Neuronal stem cell (in vitro differentiated cells): ENCODE data around the gene SIL1.

Experiments used
- DNase-seq: peaks from one replicate; pipeline ENCODE4 v3.0.0-alpha.2; 2013; ENCODE audit warnings: low spot score
- H2AFZ ChIP-seq: one replicate; pipeline ENCODE4 v1.6.1; 2013; ENCODE audit warnings: mild to moderate bottlenecking, low read length, inconsistent platforms
- H2AK5ac ChIP-seq: 2 replicates; pipeline ENCODE4 v1.6.1; 2013; ENCODE audit warnings: low read depth, mild to moderate bottlenecking, inconsistent platforms, low read length, moderate library complexity, mixed read lengths
- H2BK120ac ChIP-seq: 2 replicates; pipeline ENCODE4 v1.6.1; 2013; ENCODE audit warnings: low read depth, mild to moderate bottlenecking, inconsistent platforms, low read length, moderate library complexity, mixed read lengths
- H2BK12ac ChIP-seq: one replicate; pipeline ENCODE4 v1.6.1; 2013; ENCODE audit warnings: low read length, inconsistent platforms
- H2BK15ac ChIP-seq: 2 replicates; pipeline ENCODE4 v1.6.1; 2013; ENCODE audit warnings: mild to moderate bottlenecking, low read length, inconsistent platforms, mixed read lengths
- H2BK5ac ChIP-seq: one replicate; pipeline ENCODE4 v1.6.1; 2013; ENCODE audit warnings: inconsistent platforms, mild to moderate bottlenecking, low read length, moderate library complexity
- H3K14ac ChIP-seq: one replicate; pipeline ENCODE4 v1.6.1; 2013; ENCODE audit warnings: low read length, inconsistent platforms
- H3K18ac ChIP-seq: 2 replicates; pipeline ENCODE4 v1.6.1; 2013; ENCODE audit warnings: low read length, inconsistent platforms
- H3K23ac ChIP-seq: 2 replicates; pipeline ENCODE4 v1.6.1; 2013; ENCODE audit warnings: low read depth, mild to moderate bottlenecking, mixed read lengths, low read length, inconsistent platforms; ENCODE audit not compliant: poor library complexity
- H3K27ac ChIP-seq: replicated peaks from 3 replicates; pipeline ENCODE4 v1.5.1; 2013; ENCODE audit warnings: low read length, inconsistent platforms
- H3K27me3 ChIP-seq, 3 experiments: 2 replicates each; pipeline ENCODE4 v1.6.1; 2013; ENCODE audit warnings: low read length in 3 of 3, mild to moderate bottlenecking in 2 of 3, inconsistent platforms in 1 of 3, low read depth in 1 of 3, mixed read lengths in 1 of 3, moderate library complexity in 1 of 3; ENCODE audit not compliant: control insufficient read depth in 3 of 3, insufficient read depth in 3 of 3
- H3K36me3 ChIP-seq, 2 donors: replicated peaks in 1 of 2; 2 replicates each; pipeline ENCODE4 v1.6.1; 2013; ENCODE audit warnings: low read length in 2 of 2; ENCODE audit not compliant: control insufficient read depth in 2 of 2, insufficient read depth in 2 of 2
- H3K4ac ChIP-seq: 2 replicates; pipeline ENCODE4 v1.6.1; 2013; ENCODE audit warnings: inconsistent platforms, mild to moderate bottlenecking, low read length, moderate library complexity
- H3K4me1 ChIP-seq, 2 donors: 1 replicate in 1 of 2; 2 replicates in 1 of 2; pipeline ENCODE4 v1.6.1; 2013; ENCODE audit warnings: low read length in 2 of 2, low read depth in 1 of 2; ENCODE audit not compliant: control insufficient read depth in 2 of 2, insufficient read depth in 1 of 2
- H3K4me2 ChIP-seq: one replicate; pipeline ENCODE4 v1.6.1; 2013; ENCODE audit warnings: mild to moderate bottlenecking, low read length, inconsistent platforms; ENCODE audit not compliant: insufficient read depth, poor library complexity, severe bottlenecking
- H3K4me3 ChIP-seq, 2 donors: 2 replicates each; pipeline ENCODE4 v1.5.1; 2013; ENCODE audit warnings: low read length in 2 of 2, mild to moderate bottlenecking in 2 of 2, inconsistent platforms in 1 of 2, moderate library complexity in 1 of 2
- H3K79me1 ChIP-seq: one replicate; pipeline ENCODE4 v1.6.1; 2013; ENCODE audit warnings: low read depth, mild to moderate bottlenecking, inconsistent platforms, low read length, moderate library complexity
- H3K9ac ChIP-seq: one replicate; pipeline ENCODE4 v1.6.1; 2013; ENCODE audit warnings: mild to moderate bottlenecking, low read depth, low read length, inconsistent platforms; ENCODE audit not compliant: poor library complexity
- H3K9me3 ChIP-seq, 2 donors: replicated peaks in 1 of 2; 2 replicates each; pipeline versions ENCODE3 to v1.6.1; 2013; ENCODE audit warnings: low read length in 2 of 2, mild to moderate bottlenecking in 2 of 2, inconsistent platforms in 1 of 2, low read depth in 1 of 2, mixed read lengths in 1 of 2, moderate library complexity in 1 of 2; ENCODE audit not compliant: control insufficient read depth in 2 of 2, insufficient read depth in 1 of 2
- H4K8ac ChIP-seq: one replicate; pipeline ENCODE4 v1.6.1; 2013; ENCODE audit warnings: low read depth, mild to moderate bottlenecking, inconsistent platforms, low read length, moderate library complexity
- H4K91ac ChIP-seq: one replicate; pipeline ENCODE4 v1.6.1; 2013; ENCODE audit warnings: low read length, low read depth, mild to moderate bottlenecking, inconsistent platforms; ENCODE audit not compliant: poor library complexity
- WGBS, 2 donors: extraction: QIAGEN DNeasy Blood & Tissue Kit; methylation state at CpG; one replicate each; pipeline ENCODE4 v1.1.7; 2013; ENCODE audit warnings: missing lambda C conversion rate in 2 of 2, mixed read lengths in 1 of 2; ENCODE audit not compliant: insufficient read length in 2 of 2, insufficient replicate concordance in 1 of 2; ENCODE audit errors: extremely low coverage in 2 of 2; 5-methylcytosine and 5-hydroxymethylcytosine counted together

SIL1 gene

DNA sequence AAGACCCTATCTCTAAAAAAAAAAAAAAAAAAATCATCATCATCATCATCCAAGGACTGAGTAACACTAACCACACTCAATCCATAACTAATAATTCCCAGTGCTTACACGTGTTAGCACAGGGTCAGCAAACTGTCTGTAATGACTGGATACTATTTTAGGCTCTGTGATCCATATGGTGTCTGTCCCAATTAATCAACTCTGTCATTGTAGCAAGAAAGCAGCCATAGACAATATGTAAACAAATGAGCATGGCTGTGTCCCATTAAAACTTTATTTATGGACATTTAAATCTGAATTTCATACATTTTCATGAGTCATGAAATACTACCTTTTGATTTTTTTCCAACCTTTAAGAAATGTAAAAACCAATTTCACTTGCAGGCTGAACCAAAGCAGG is 148.4 kb downstream of the SIL1 start:
- Histone ChIP-seq H3K27ac (no peak overlapping the region), H3K14ac (no peak overlapping the region), H3K4me3 (no peak overlapping the region), H2AK5ac (no peak overlapping the region), H4K91ac (no peak overlapping the region), H2BK5ac (no peak overlapping the region), H3K4ac (no peak overlapping the region), H2BK12ac (no peak overlapping the region), H2AFZ (no peak overlapping the region), H3K18ac (no peak overlapping the region), H3K79me1 (no peaks in the 10 kb centered on the region), H3K4me2 (no peak overlapping the region), H3K9ac (no peak overlapping the region), H2BK15ac (no peak overlapping the region), H3K9me3 (peaks cover 0 to under 1% of the 10 kb centered on the region in 2 donors), H3K4me1 (peaks cover 2 to 3% of the 10 kb centered on the region in 2 donors), H3K23ac (no peak overlapping the region), H3K27me3 (no peaks in the 10 kb centered on the region), H4K8ac (no peak overlapping the region), H2BK120ac (no peak overlapping the region), H3K36me3 (peaks cover 0 to 26% of the 10 kb centered on the region in 2 donors)
- DNase-seq: no peak
- no CpG with 5 or more reads among the region's 1 CpG for whole genome bisulfite sequencing, 2 donors

GRCh38 chr5:139046551-139046950 is 151.6 kb downstream of the SIL1 start:
- no peak overlapping the region for H2BK12ac ChIP-seq
- H2BK120ac ChIP-seq: no peak overlapping the region
- H2AFZ ChIP-seq: no peak overlapping the region
- no peak overlapping the region for H2BK15ac ChIP-seq
- H3K4ac ChIP-seq: no peak overlapping the region
- no peak overlapping the region for H2BK5ac ChIP-seq
- H3K79me1 ChIP-seq: no peaks in the 10 kb centered on the region
- no peak overlapping the region for H3K18ac ChIP-seq
- no peak overlapping the region for H4K91ac ChIP-seq
- H2AK5ac ChIP-seq: no peak overlapping the region
- H3K4me1 ChIP-seq: no peaks in the 10 kb centered on the region
- no peak overlapping the region for H3K9ac ChIP-seq
- H3K4me3 ChIP-seq: no peak overlapping the region
- H3K4me2 ChIP-seq: no peak overlapping the region
- H3K27me3 ChIP-seq: no peaks in the 10 kb centered on the region
- H3K27ac ChIP-seq: no peak overlapping the region
- peaks cover 0 to 41% of the 10 kb centered on the region in 2 donors for H3K36me3 ChIP-seq
- no peak for DNase-seq
- no peaks in the 10 kb centered on the region for H3K9me3 ChIP-seq
- no peak overlapping the region for H4K8ac ChIP-seq
- H3K14ac ChIP-seq: no peak overlapping the region
- no peak overlapping the region for H3K23ac ChIP-seq

DNA sequence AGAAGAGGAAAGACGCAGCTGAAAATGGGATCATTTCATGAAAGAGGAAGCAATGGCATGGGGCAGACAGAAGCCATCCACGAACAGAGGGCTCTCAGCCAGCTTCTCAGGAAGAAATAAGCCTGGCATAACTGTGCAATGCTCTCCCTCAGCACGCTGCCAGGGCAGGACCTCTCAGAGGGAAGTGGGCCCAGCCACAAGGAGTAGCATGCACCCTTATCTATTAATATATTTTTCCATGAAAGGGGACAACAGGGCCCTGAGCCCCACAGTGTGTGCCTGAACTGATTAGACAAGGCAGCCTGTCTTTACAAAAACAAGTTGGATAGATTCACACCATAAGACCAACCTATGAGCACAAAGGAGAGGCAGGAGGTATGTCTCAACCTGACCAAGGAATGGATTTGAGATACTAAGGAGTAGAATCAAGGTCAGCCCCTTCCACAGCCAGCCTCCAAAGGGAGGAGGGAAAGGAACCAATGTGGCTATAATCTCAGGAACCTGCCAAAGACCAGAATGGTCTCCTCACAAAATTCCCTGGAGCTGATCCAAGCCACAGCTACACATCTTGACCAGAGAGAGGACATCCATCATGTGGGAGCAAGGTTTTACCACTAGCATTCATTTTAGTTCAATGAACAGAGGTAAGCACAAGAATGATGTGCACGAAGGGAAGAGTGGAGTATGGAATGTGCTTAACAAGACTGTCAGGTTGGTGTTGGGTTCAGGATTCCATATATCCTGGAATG is 154.8 kb downstream of the SIL1 start:
- Histone ChIP-seq H2BK120ac (no peak overlapping the region), H3K27ac (no peak overlapping the region), H3K79me1 (no peaks in the 10 kb centered on the region), H2BK5ac (no peak overlapping the region), H4K8ac (no peak overlapping the region), H3K18ac (no peak overlapping the region), H2AK5ac (no peak overlapping the region), H3K9me3 (no peaks in the 10 kb centered on the region), H4K91ac (no peak overlapping the region), H3K23ac (no peak overlapping the region), H3K14ac (no peak overlapping the region), H3K4me3 (no peak overlapping the region), H3K4me1 (no peaks in the 10 kb centered on the region), H3K4ac (no peak overlapping the region), H2AFZ (no peak overlapping the region), H2BK15ac (no peak overlapping the region), H3K4me2 (no peak overlapping the region), H3K27me3 (no peaks in the 10 kb centered on the region), H2BK12ac (no peak overlapping the region), H3K9ac (no peak overlapping the region), H3K36me3 (peaks cover 0 to 22% of the 10 kb centered on the region in 2 donors)
- no CpG with 5 or more reads among the region's 4 CpGs for WGBS, 2 donors
- no peak for DNase-seq

GRCh38 chr5:139040081-139040480 is 158.1 kb downstream of the SIL1 start:
- WGBS, 2 donors: no CpG with 5 or more reads among the region's 1 CpG
- Histone ChIP-seq H2BK12ac (no peak overlapping the region), H3K4ac (no peak overlapping the region)

More at GRCh38 chr5:139040081-139040480, 158.1 kb downstream of the SIL1 start:
- Histone ChIP-seq H3K4me3 (no peak overlapping the region), H2BK15ac (no peak overlapping the region), H3K4me1 (no peaks in the 10 kb centered on the region), H2BK120ac (no peak overlapping the region), H2BK5ac (no peak overlapping the region), H3K27me3 (no peaks in the 10 kb centered on the region), H2AK5ac (no peak overlapping the region), H3K27ac (no peak overlapping the region), H3K18ac (no peak overlapping the region), H3K14ac (no peak overlapping the region), H3K79me1 (no peaks in the 10 kb centered on the region), H2AFZ (no peak overlapping the region), H3K9me3 (peaks cover 0 to 11% of the 10 kb centered on the region in 2 donors), H3K9ac (no peak overlapping the region), H4K91ac (no peak overlapping the region), H3K4me2 (no peak overlapping the region), H3K23ac (no peak overlapping the region), H4K8ac (no peak overlapping the region), H3K36me3 (peaks cover 0 to 17% of the 10 kb centered on the region in 2 donors)
- DNase-seq: no peak
